NCI-H1105 treated with DMSO at 0.1 percent for 48 hours (cell line): ENCODE results near the gene NIPAL4.
"Not testable (repeated sequence)": the region's sequence is repeated elsewhere in the genome, so short reads cannot be mapped to it uniquely, and the experiment has no call there.

ENCODE experiments used
- DNase-seq: peaks from one replicate; lab custom pipeline; 2025; lab: John Stamatoyannopoulos, UW

NIPAL4 gene

DNA sequence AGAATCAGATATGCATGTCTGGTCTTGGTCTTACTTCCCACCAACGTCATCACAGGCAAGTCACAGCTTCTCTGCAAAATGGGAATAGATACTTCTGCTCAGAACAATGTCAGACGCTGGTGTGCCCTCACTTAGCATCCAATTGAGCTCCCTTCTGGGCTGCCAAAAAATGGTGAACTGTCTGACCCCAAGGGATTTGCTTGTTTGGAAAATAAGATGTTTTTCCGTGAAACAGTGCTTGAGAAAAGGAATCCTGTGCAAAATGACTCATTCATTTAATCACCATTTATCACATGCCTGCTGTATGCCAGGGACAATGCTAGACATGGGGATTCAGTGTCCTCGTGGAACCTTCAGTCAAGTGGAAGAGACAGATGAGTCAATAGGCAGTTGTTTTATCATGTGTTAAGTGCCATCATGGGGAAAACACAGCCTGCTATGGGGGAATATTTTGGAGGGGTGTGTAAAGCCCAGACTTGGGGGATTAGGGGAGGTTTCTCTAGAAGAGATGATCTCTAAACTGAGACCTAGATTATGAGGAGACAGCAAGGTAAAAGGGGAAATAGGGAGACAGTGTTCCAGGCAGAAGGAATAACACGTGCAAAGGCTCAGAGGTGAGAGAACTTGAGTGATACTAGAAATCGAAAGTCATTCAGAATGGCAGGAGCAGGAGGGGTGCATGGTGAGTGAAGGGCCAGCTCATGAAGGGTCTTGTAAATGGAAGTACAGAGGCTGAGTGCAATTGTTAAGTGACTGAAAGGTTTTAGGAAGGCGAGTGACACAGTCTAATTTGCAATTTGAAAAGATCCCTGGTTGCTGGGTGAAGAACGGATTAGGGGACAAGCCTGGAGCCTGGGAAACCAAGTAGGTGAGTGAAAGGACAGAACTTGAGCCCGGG lies 3.9 kb downstream of the NIPAL4 start:
- no peak for DNase-seq

GRCh38 chr5:157464519-157465171 lies 4.6 kb downstream of the NIPAL4 start:
- DNase-seq = no peak

DNA sequence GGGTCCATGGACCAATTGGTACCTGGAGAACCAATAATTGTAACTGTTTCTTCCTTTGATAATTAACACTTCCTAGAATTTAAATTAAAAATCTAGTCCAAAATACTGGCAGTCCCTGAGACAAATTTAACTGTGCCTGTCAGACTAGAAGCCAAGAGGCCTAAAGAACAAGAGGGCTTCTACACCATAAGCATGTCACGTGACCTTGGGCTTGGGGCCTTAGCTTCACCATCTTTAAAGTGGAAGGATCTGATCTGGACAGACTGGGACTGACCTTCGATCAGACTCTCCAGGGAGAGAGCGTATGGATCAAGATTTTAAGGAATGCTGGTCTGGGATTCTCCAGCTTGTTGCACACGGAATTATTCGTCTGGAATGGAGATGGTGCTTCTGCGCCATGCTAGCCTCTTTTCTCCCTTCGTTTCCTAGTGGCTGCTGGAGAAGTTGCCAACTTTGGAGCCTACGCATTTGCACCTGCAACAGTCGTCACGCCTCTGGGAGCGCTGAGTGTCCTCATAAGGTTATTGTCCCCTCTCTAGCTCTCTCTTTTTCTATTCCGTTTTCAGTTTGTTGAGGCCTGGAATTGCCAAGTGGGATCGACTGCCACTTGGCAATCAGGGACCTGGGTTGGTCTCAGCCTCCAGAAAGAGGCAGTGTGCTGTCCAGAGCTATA lies 8.4 kb downstream of the NIPAL4 start:
- DNase-seq = no peak

- DNase-seq = no peak
Observed at GRCh38 chr5:157469073-157469472, 9.1 kb downstream of the NIPAL4 start.

DNA sequence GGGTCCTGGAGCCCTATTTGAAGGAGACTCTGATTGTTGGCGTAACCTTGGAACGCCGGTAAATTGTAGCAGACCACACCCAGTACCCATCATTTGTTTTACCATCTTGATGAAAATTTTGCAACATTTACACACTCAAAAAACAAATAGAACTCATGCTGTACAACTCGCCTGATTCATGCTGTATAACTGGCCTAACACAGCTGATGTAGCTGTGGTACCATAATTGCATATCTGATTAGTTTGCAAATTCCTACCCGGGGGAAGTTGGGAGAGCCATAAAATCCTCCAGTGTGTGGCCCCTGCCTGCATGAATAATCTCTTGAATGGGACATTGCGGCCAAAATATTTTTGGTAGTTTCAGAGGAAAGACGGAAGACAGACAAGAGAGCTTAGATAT lies 9.7 kb downstream of the NIPAL4 start:
- DNase-seq = no peak

DNA sequence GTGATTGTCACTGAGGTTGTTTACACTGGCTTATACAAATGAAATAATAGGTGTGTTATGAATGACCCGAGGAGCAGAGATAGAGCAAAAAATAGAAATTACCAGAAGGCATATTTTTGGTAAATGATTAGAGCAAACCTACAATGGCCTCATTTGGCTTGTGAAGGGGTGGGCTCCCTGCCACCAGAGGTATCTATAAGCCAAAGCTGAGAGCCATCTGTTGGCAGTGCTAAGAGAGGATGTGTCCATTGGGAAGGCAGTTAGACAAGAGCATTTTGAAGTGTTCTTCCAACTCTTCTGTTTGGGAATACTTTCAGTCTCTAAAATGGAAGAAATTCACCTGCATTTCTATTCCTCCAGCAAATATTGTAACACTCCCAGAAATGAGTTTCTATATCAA lies 10.6 kb downstream of the NIPAL4 start:
- no peak for DNase-seq

DNA sequence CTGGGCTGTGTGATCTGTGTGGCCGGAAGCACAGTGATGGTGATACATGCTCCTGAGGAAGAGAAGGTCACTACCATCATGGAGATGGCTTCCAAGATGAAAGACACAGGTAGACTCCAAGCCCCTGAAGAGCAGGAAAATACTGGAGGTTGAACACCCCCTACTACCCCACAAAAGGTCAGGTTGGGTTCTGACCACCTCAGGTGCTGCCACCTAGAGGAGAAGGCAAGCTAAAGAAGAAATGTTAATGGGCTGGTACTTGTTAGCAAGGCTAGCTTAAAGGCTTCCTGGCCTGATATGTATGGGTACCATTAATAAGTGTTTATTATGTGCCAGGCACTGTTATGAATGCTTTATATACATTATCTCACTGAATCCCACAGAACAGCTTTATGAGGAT lies 11.7 kb downstream of the NIPAL4 start:
- no peak for DNase-seq

GRCh38 chr5:157473383-157474320 lies 13.6 kb downstream of the NIPAL4 start:
- DNase-seq = no peak

- DNase-seq = peak; percentile 39
Observed at GRCh38 chr5:157475432-157475831, 15.4 kb downstream of the NIPAL4 start.

GRCh38 chr5:157476702-157477408 lies 16.8 kb downstream of the NIPAL4 start:
- peak; percentile 41 for DNase-seq

DNA sequence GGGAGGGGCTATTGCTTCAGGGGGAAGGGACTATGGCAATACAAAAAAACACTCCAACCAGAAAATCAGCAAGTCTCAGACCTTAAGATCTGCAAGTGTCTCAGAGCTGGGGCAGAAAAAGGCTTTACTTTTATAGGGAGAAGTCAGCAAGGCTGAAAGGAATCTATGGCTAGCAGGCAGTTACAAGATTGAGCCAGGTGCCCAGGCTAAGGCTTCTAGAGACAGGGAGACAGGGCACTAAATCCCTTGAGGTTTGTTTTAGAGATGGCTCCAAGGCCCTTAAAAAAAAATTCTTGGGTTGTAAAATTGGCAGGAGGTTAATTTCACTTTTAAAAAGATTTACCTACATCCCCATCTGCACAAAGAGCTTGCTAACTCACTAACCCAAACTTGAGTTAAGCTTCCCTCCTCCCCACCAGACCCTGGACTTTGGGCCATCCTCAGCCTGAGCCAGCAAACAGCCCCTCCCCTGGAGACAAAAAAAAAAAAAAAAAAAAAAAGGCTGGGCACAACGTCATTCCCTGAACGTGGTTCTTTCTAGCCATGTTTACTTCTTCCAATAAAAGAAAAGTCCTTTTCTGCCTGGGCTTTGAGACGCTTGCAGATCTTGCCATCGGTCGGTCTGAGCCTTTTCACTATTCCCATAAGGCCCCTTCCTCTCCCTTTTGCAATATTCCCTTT lies 17.9 kb downstream of the NIPAL4 start:
- DNase-seq = no peak

- no peak for DNase-seq
Observed at GRCh38 chr5:157478726-157479125, 18.7 kb downstream of the NIPAL4 start.

DNA sequence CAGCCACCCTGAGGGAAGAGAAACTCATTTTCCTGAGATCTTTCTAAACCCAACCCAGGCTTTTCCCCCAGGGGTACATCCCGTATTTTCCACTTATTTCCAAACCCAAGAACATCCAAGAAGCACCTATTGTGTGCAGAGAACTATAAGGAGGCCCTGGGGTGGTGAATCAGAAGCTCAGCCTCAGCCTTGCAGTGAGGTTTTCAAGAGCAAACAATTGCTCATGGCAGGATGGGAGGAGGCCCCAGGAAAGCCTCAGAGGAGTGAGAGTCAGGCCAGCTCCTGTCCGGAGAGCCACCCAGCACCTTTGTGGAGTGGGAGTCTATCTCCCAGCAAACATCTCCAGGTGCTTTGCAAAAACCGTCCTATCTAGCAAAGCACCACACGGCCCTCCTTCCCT lies 19.2 kb downstream of the NIPAL4 start:
- DNase-seq = no peak

DNA sequence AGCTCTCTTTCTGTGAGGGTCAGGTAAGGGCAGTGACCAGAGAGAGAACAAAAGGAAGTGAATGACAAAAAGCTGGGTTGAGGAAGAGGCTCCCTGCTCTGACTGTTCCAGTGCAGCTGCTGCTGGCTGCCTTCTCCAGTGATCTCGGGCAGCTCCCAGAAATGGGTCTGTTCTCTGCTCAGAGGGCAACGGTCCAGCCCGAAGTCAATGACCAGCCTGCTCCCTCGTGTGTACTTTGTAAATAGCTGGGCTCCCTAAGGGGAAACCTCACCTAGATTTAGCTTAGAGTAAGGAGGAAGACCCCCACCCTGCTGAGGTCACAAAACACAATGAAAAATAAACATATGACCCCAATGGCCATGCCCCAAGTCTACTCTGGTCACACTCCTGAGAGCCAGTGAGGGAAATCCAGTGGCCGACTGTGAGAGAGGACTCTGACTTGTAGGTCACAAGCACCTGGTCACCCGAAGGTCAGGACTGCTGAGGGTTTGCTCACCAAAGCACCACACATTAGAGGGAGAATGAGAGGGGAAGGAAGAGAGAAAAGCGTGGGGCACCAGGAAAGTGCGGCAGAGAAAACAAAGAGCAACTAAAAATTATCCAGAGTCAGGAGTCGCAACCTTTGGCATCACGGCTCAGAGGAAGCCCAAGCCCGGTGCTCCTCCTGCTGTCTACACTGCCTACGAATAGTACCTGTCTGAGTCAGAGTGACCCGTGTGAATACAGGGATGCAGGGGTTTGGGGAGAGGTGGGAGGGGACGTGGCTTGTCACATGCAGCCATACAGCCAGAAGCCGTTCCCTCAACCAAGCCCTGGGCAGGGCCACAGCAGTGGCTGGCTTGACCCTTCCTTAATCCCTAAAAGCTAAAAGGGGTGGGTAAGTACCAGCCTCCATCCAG lies 19.8 kb downstream of the NIPAL4 start:
- no peak for DNase-seq

- DNase-seq = no peak
Observed at GRCh38 chr5:157481265-157481664, 21.3 kb downstream of the NIPAL4 start.

GRCh38 chr5:157481666-157482065 lies 21.7 kb downstream of the NIPAL4 start:
- DNase-seq = no peak

- DNase-seq = not testable (repeated sequence)
Observed at GRCh38 chr5:157482702-157483101, 22.7 kb downstream of the NIPAL4 start.

- DNase-seq = no peak
Observed at GRCh38 chr5:157484768-157485167, 24.8 kb downstream of the NIPAL4 start.

DNA sequence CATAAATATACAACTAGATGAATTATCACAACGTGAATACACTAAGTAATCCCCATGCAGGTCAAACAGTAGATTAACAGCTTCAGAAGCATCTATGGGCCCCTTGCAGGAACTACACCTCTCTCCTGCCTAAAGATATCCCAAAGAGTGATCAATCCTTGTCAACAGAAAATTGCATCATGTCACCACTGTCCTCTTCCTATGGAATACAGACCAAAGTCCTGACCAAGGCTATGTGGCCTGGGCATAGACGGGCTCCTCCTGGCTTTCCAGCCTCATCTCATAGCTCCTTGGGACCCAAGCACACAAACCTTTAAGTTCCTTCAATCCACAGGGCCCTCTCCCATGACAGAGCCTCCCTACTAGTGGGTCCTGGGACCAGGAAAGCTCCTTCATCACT lies 25.3 kb downstream of the NIPAL4 start:
- DNase-seq = no peak
